Erythroblast (primary cell): ENCODE measurements around the gene MSL1.
A peak's percentile ranks its signal among the peaks of the same experiment; 100 is the strongest.
"Not testable (repeated sequence)": the region's sequence is repeated elsewhere in the genome, so short reads cannot be mapped to it uniquely, and the experiment has no call there.

ENCODE experiments used
- DNase-seq, 2 experiments: peaks; one replicate each; lab custom pipeline; 2025; lab: John Stamatoyannopoulos, UW
- GATA1 ChIP-seq: IDR thresholded peaks from 2 replicates; pipeline ENCODE4 v1.6.1; 2011; ENCODE audit warnings: low read depth, mild to moderate bottlenecking, control low read depth, low read length, moderate library complexity
- POLR2A ChIP-seq: IDR thresholded peaks from 2 replicates; pipeline ENCODE4 v1.6.1; 2011; ENCODE audit warnings: mild to moderate bottlenecking, low read length

MSL1 gene

GRCh38 chr17:40122136-40122998 is 596 bp downstream of the MSL1 start:
- peak; percentile 70 to 78 for DNase-seq

DNA sequence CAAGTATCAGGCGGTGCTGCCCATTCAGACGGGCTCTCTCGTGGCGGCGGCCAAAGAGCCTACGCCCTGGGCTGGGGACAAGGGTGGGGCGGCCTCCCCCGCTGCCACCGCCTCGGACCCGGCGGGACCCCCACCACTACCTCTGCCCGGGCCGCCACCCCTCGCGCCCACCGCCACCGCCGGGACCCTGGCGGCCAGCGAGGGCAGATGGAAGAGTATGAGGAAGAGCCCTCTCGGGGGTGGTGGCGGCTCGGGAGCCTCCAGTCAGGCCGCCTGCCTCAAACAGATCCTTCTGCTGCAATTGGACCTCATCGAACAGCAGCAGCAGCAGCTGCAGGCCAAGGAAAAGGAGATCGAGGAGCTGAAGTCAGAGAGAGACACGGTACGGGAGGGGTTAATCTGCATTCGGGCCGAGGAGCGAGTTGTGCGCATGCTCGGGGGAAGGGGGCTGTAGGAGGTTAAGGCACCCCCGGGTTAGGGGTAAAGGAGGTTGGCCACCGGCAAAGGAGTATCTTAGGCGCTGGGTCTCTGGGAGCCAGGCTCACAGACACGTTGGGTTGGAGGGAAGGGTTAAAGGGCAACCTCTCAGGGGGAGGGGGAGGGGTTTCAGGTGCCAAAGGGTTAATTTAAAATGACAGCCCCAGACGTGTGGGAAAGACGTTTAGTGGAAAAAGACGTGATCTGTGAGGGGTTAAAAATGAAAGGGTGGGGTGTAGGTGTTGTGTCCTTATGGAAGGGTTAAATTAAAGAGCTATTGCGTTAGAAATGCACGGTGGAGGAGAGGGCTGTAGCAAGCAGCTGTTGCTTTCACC is 1.4 kb downstream of the MSL1 start:
- TF ChIP-seq GATA1 (no peak), POLR2A (no peak)
- DNase-seq = peak; percentile 63 to 69

More at GRCh38 chr17:40122136-40122998, 596 bp downstream of the MSL1 start:
- TF ChIP-seq GATA1 (no peak), POLR2A (no peak)

DNA sequence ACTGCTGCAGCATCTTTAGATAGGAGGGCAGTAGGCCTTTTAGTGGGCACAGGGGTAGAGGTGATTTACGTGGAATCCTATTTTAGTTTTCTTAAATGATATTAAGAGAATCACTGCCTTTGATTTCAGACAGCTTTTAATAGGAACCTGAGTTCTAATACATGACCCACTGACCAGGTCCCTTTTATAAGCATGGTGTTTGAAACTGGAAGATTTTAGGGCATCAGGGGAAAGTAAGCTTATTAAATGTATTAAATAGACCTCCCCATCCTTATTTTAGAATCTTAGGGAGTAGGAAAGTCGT is 2.0 kb downstream of the MSL1 start:
- no peak for TF ChIP-seq GATA1
- peak; percentile 17 for TF ChIP-seq POLR2A
- DNase-seq = no peak

DNA sequence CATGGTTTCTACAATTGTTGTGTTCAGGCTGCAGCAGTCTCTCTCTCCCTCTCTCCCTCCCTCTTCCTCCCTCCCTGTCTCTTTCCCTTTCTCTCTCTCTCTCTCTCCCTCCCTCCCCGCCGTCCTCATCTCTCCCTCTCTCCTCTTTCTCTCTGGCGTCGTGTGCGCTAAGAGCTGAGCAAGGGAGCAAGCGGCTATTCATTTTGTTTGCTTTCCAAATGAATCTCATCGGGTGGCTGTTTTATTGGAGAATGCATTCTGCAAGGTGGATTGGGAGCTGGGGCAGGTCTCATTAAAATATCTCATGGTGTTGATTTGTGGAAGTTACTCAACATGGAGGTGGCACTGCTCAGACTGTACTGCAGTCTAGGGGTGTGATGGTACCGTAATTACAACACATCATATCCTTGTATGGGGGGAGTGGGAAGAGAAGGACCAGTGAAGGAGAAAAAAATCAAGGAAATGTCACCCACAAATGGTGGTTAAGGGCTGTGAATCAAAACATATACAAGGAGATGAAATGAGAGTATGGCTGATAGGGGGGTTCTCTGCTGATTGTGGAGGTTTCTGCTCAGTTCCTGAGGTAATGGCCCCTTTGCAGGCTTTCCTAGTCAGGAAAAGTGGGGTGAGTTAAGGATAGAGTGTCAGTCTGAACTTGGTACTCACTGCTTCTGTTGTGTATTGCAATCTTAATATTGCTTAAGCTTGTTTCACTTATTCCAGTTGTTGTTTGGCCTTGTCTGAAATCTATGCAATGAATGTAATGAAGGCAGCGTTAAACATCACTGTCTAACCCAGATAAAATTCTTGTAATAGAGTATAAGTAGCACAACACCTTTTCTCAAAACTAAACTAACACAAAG is 2.7 kb downstream of the MSL1 start:
- DNase-seq = peak; percentile 25 to 44

DNA sequence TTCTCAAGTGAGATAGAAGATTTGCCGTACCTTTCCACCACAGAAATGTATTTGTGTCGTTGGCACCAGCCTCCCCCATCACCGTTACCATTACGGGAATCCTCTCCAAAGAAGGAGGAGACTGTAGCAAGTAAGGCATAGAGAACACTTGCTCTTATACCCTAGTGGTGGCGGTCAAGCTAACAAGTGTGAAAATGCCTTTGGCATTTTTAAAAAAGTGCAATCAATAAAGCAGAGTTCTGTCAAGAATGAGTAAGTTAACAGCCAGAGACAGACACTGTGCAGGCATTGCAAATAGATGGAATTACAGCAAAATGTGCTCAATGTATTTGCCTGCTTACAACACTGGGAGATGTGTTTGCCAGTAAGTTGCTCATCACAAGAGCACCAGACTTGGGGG is 7.7 kb downstream of the MSL1 start:
- DNase-seq = peak in 1 of 2 experiments; percentile 6
- no peak for TF ChIP-seq GATA1
- TF ChIP-seq POLR2A = no peak

More for the DNA sequence above, 2.7 kb downstream of the MSL1 start:
- no peak for TF ChIP-seq GATA1
- no peak for TF ChIP-seq POLR2A

DNA sequence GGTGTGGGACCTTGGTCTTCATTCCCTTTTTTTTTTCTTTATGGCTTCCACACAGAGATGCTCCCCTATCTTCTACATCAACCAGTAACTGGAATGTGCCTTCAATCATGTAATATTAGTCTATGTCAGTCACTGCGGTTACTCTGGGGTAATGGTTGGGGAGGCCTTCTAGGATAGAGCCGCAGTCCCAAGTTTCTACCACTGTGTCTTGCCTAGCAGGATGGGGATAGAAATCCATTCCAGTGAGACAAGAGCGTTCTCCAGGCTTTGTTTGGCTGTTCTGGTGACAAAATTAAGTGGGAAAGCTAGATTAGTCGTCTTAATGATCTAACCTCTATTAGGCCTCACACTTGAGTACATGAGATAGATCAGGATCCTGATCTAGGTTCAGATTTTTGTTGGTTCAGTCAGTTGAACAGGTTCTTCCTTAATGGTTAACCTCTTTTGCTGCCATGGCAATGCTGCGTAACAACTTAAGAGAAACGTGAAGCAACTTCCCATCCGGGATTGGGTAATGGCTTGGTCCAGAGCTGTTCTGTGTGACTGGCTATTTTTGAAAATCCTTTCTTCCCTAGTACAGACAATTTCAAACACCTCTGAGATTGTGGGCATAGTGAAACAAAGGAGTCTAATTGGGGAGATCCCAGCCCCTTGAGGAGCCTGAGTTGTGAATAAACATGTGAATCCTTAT is 8.7 kb downstream of the MSL1 start:
- TF ChIP-seq GATA1 (no peak), POLR2A (no peak)
- DNase-seq = no peak

GRCh38 chr17:40134184-40134583 is 12.4 kb downstream of the MSL1 start:
- no peak for TF ChIP-seq GATA1
- TF ChIP-seq POLR2A = no peak

GRCh38 chr17:40135817-40136216 is 14.0 kb downstream of the MSL1 start:
- no peak for TF ChIP-seq POLR2A
- TF ChIP-seq GATA1 = no peak
- DNase-seq = no peak

More at GRCh38 chr17:40134184-40134583, 12.4 kb downstream of the MSL1 start:
- no peak for DNase-seq

GRCh38 chr17:40139566-40140058 is 17.8 kb downstream of the MSL1 start:
- DNase-seq = peak in 1 of 2 experiments; percentile 88
- TF ChIP-seq GATA1 = no peak
- no peak for TF ChIP-seq POLR2A

DNA sequence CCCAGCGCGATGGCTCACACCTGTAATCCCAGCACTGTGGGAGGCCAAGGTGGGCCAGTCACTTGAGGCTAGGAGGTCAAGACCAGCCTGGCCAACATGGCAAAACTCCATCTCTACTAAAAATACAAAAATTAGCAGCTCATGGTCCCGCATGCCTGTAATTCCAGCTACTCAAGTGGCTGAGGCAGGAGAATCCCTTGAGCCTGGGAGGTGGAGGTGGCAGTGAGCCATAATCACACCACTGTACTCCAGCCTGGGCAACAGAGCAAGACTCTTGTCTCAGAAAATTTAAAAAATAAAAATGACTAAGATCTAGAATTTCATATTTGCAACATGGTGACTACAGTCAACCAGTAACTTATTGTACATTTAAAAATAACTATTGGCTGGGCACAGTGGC is 21.4 kb downstream of the MSL1 start:
- DNase-seq = not testable (repeated sequence)

GRCh38 chr17:40145476-40145875 is 23.7 kb downstream of the MSL1 start:
- no peak for DNase-seq
- no peak for TF ChIP-seq GATA1
- TF ChIP-seq POLR2A = no peak

DNA sequence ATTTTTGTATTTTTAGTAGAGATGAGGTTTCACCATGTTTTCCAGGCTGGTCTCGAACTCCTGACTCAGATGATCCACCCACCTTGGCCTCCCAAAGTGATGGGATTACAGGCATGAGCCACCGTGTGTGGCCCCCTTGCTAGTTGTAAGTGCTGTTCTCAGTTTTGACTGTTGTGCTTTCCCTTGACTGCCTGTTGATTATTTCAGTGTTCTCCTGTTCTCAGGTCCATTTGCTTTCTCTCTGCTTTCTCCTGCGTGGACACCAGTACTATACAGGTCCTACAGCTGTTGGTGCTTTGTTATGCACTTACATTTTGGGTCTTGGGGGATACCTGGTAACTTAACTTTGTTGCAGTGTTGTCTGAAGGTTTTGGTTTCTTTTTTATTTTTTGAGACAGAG is 26.8 kb downstream of the MSL1 start:
- no peak for DNase-seq
- TF ChIP-seq POLR2A = no peak
- no peak for TF ChIP-seq GATA1

GRCh38 chr17:40150276-40150675 is 28.5 kb downstream of the MSL1 start:
- TF ChIP-seq POLR2A (no peak), GATA1 (no peak)
- DNase-seq = no peak
